Thymus (tissue), 11 donors: ENCODE data around the gene DISC1. TPM values are rescaled to one million over a fixed set of nuclear protein-coding genes. Genes with fewer than 3 reads are reported as not detected.
"Not testable (repeated sequence)": the region's sequence is repeated elsewhere in the genome, so short reads cannot be mapped to it uniquely, and the experiment has no call there.

Experiments
- DNase-seq, 9 donors: peaks; one replicate each; pipeline ENCODE4 v3.0.0-alpha.2; 2013; ENCODE audit warnings: low spot score in 9 of 9, low read depth in 6 of 9, missing footprints in 1 of 9
- H3K27ac ChIP-seq, 2 donors: one replicate each; pipeline ENCODE4 v1.5.1; 2013; ENCODE audit warnings: control low read depth in 1 of 2, low read depth in 1 of 2, low read length in 1 of 2, mild to moderate bottlenecking in 1 of 2, moderate library complexity in 1 of 2
- H3K27me3 ChIP-seq, 2 donors: one replicate each; pipeline ENCODE4 v1.5.1; 2013; ENCODE audit warnings: low read length in 1 of 2; ENCODE audit not compliant: control insufficient read depth in 2 of 2, insufficient read depth in 1 of 2
- H3K36me3 ChIP-seq, 2 donors: one replicate each; pipeline ENCODE4 v1.5.1; 2013; ENCODE audit warnings: low read length in 1 of 2, mild to moderate bottlenecking in 1 of 2, moderate library complexity in 1 of 2; ENCODE audit not compliant: control insufficient read depth in 2 of 2, insufficient read depth in 2 of 2
- H3K4me1 ChIP-seq, 2 donors: one replicate each; pipeline ENCODE4 v1.5.1; 2013; ENCODE audit warnings: low read length in 2 of 2; ENCODE audit not compliant: control insufficient read depth in 2 of 2, insufficient read depth in 2 of 2
- H3K4me3 ChIP-seq, 2 donors: one replicate each; pipeline ENCODE4 v1.5.1; 2013; ENCODE audit warnings: low read length in 2 of 2, control low read depth in 1 of 2, mild to moderate bottlenecking in 1 of 2
- H3K9me3 ChIP-seq, 2 donors: one replicate each; pipeline ENCODE4 v1.5.1; 2013; ENCODE audit warnings: low read length in 1 of 2, mild to moderate bottlenecking in 1 of 2; ENCODE audit not compliant: control insufficient read depth in 2 of 2, insufficient read depth in 1 of 2
- whole genome bisulfite sequencing: extraction: QIAGEN DNeasy Blood & Tissue Kit; methylation state at CpG from one replicate; pipeline ENCODE4 v1.1.7; 2013; 5-methylcytosine and 5-hydroxymethylcytosine counted together
- polyA plus RNA-seq: library from polyadenylated mRNA; stranded (reverse); fragments of 200-250 nt; gene quantifications from one replicate; pipeline ENCODE4 v1.2.3, GENCODE V29; 2013
- total RNA-seq: library from RNA; stranded (reverse); fragments of 120-200 nt; gene quantifications from one replicate; pipeline ENCODE4 v1.2.4, GENCODE V29; 2013
- donor health status: healthy.

DISC1 gene
- total and polyA plus RNA-seq, 2 donors = 4.4 to 5.3 TPM

DNA sequence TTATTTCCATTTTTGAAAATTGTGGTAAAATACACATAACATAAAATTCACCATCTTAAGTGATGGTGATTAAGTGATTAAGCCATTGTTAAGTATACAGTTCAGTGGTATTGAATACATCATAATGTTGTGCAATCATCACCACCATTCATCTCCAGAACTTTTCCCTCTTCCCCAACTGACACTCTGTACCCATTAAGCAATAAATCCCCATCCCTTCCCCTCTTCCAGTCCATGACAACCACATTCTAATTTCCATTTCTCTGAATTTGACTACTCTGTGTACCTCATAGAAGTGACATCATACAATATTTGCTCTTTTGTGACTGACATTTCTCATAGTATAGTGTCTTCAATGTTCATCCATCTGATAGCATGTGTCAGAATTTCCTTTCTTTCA lies 124.8 kb downstream of the DISC1 start:
- no peaks in the 10 kb centered on the region for H3K4me1 ChIP-seq
- H3K36me3 ChIP-seq = no peaks in the 10 kb centered on the region
- H3K27me3 ChIP-seq = no peaks in the 10 kb centered on the region
- H3K4me3 ChIP-seq = no peak overlapping the region
- no peak overlapping the region for H3K27ac ChIP-seq
- H3K9me3 ChIP-seq = peaks cover 2 to 4% of the 10 kb centered on the region in 2 donors
- DNase-seq = no peak

DNA sequence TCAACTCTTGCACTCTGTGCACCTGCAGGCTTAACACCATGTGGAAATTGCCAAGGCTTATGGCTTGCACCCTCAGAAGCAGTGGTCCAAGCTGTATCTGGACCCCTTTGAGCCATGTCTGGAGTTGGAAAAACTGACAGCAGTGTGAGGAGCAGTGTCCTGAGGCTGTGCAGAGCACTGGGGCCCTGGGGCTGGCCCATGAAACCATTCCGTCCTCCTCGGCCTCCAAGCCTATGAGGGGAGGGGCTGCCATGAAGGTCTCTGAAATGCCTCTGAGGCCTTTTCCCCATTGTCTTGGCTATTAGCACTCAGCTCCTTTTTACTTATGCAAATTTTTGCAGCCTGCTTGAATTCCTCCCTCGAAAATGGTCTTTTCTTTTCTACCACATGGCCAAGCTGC lies 126.7 kb downstream of the DISC1 start:
- H3K4me1 ChIP-seq = no peaks in the 10 kb centered on the region
- H3K4me3 ChIP-seq = no peak overlapping the region
- H3K9me3 ChIP-seq = peaks cover 2 to 4% of the 10 kb centered on the region in 2 donors
- no peak overlapping the region for H3K27ac ChIP-seq
- no peaks in the 10 kb centered on the region for H3K27me3 ChIP-seq
- 93% methylated on average over 3 of the region's 3 CpGs for WGBS
- H3K36me3 ChIP-seq = no peaks in the 10 kb centered on the region
- no peak for DNase-seq

DNA sequence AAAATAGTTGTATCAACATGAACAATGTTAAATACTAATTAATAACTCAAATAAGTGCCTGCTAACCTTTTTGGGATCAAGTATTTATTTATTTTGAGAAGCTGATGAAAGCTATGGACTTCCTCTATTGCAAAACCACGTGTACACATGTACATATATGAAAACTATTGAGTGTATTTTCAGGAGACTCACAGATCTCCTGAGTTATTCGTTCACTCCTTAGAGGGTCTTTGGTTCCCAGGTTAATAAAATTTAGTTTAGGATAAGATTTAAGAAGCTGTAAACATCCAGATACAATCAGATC lies 130.5 kb downstream of the DISC1 start:
- no peak for DNase-seq
- Histone ChIP-seq H3K4me1 (no peaks in the 10 kb centered on the region), H3K4me3 (no peak overlapping the region), H3K9me3 (peaks cover 2 to 4% of the 10 kb centered on the region in 2 donors), H3K27ac (no peak overlapping the region), H3K36me3 (no peaks in the 10 kb centered on the region), H3K27me3 (no peaks in the 10 kb centered on the region)
- WGBS = 19% methylated on average over 2 of the region's 2 CpGs

DNA sequence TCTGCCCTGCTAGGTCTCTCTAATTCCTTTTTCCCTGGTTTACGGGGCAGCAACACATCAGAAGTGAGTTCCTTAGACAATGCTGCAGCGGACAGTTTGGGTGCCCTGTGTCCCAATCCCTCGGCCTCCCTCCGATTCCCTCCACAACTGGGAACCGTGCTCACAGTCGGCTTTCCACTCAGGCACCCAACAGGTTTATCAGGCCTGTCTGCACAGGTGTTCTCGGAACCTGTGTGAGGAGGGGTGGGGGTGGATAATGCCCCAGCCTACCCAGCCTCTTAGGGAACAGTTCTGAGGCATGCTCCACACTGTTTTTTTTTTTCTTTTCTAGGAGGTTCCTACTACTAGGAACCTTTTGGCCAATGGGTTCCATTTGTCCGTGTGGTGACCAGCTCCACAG lies 131.2 kb downstream of the DISC1 start:
- WGBS = 98% methylated on average over 8 of the region's 8 CpGs
- H3K9me3 ChIP-seq = peaks cover 2 to 4% of the 10 kb centered on the region in 2 donors
- H3K4me3 ChIP-seq = no peak overlapping the region
- no peaks in the 10 kb centered on the region for H3K36me3 ChIP-seq
- no peaks in the 10 kb centered on the region for H3K4me1 ChIP-seq
- no peak overlapping the region for H3K27ac ChIP-seq
- DNase-seq = no peak
- H3K27me3 ChIP-seq = no peaks in the 10 kb centered on the region

DNA sequence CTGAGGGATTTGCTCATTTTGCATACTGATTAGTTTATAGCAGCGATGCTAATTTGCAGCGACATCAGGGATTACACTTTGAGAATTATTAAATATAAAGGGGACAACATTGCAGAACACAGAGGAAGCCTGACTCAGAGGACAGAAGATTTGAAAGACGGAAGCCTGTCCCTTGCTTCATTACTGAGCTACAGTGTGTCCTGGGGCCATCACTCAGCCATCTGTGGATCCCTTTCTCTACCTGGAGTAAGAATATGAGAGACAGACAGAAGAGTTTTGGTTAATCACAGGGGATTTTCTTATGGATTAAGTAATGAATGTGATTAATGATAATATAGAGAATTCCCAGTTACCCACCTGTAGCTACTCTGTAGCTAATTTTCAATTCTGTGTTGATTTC lies 134.7 kb downstream of the DISC1 start:
- no peaks in the 10 kb centered on the region for H3K36me3 ChIP-seq
- no peak for DNase-seq
- H3K9me3 ChIP-seq = no peaks in the 10 kb centered on the region
- no peaks in the 10 kb centered on the region for H3K4me1 ChIP-seq
- H3K27me3 ChIP-seq = no peaks in the 10 kb centered on the region
- H3K4me3 ChIP-seq = no peak overlapping the region
- no peak overlapping the region for H3K27ac ChIP-seq
- WGBS = 98% methylated on average over 3 of the region's 3 CpGs

DNA sequence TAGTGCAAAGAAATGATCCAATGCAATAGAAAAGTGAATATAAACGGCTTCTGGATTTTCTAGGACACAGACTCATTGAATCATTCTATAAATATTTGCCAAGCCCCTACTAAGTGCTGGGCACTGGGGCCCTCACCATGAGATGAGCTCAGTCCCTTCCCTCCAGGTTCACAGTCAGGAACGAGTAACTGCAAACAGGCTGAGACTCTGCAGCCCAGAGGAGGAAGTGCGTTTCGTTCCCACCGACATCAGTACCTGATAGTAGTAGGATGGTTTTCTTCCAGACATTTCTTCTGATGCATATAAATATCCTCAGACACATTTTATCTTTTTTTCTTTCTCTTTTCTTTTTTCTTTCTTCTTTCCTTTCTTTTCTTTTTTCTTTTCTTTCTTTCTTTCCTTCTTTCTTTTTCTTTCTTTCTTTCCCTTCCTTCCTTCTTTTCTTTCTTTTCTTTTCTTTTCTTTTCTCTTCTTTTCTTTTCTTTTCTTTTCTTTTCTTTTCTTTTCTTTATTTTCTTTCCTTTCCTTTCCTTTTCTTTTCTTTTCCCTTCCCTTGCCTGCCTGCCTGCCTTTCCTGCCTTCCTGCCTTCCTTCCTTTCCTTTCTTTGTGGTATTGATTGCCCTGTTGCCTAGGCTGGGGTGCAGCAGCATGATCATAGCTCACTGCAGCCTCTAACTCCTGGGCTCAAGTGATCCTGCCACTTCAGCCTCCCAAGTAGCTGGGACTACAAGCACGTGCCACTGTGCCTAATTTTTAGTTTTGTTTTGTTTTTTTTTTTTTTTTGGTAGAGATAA lies 135.4 kb downstream of the DISC1 start:
- no peaks in the 10 kb centered on the region for H3K9me3 ChIP-seq
- no peaks in the 10 kb centered on the region for H3K36me3 ChIP-seq
- no peaks in the 10 kb centered on the region for H3K27me3 ChIP-seq
- WGBS = 95% methylated on average over 6 of the region's 6 CpGs
- H3K27ac ChIP-seq = no peak overlapping the region
- DNase-seq = no peak
- no peak overlapping the region for H3K4me3 ChIP-seq
- no peaks in the 10 kb centered on the region for H3K4me1 ChIP-seq

DNA sequence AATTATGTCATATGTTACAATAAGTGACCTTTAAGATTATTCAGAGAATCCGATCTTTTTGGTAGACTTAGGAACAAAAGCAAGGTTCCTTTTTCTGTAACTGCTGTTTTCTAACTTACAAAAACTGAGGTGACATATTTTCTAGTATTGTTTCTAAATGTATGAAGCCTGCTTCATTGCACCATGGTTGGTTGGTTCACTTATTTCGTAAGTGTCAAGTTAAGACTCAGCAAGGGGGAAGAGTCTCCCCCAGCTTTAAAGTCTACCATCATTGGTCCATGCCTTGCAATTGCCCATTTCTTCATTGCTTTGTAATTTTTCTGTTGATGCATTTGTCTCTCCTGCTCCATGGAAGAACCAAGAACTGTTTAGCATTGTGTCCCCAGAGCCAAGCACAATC lies 136.9 kb downstream of the DISC1 start:
- Histone ChIP-seq H3K27ac (no peak overlapping the region), H3K27me3 (no peaks in the 10 kb centered on the region), H3K4me3 (no peak overlapping the region), H3K9me3 (no peaks in the 10 kb centered on the region), H3K4me1 (no peaks in the 10 kb centered on the region), H3K36me3 (no peaks in the 10 kb centered on the region)
- WGBS = 96% methylated on average over 2 of the region's 2 CpGs
- no peak for DNase-seq

DNA sequence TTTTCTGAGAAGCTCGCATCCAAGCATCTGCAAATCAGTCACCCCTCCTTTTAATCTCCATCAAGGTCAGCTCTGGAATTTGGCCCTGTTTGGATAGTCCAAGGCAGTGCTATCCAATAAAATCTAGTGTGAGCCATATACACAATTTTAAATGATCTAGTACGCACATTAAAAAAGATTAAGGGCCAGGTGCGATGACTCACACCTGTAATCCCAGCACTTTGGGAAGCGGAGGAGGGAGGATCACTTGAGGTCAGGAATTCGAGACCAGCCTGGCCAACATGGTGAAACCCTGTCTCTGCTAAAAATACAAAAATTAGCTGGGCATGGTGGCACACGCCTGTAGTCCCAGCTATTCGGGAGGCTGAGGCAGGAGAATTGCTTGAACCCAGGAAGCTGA lies 139.2 kb downstream of the DISC1 start:
- whole genome bisulfite sequencing = 98% methylated on average over 7 of the region's 7 CpGs
- not testable (repeated sequence) for H3K27ac ChIP-seq, H3K4me3 ChIP-seq, H3K27me3 ChIP-seq, H3K9me3 ChIP-seq, H3K36me3 ChIP-seq, DNase-seq, H3K4me1 ChIP-seq

DNA sequence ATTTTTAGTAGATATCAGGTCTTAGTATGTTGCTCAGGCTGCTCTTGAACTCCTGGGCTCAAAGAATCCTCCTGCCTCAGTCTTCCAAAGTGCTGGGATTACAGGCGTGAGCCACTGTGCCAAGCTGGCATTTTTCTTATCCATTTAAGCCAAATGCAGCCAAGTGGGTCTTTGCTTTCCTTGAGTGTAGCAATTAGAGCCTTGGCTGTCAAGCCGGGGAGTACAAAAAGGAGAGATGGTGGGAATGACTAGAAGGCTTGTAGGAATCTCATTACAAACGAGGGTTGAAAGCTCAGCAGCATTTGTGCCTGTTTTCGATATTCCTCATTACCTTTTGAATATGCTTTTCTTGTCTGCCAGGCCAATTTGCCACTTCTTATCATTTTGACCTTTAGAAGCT lies 140.9 kb downstream of the DISC1 start:
- Histone ChIP-seq H3K27ac (no peak overlapping the region), H3K36me3 (no peaks in the 10 kb centered on the region), H3K4me1 (no peaks in the 10 kb centered on the region), H3K4me3 (no peak overlapping the region), H3K27me3 (no peaks in the 10 kb centered on the region), H3K9me3 (no peaks in the 10 kb centered on the region)
- 96% methylated on average over 4 of the region's 4 CpGs for WGBS
- no peak for DNase-seq

DNA sequence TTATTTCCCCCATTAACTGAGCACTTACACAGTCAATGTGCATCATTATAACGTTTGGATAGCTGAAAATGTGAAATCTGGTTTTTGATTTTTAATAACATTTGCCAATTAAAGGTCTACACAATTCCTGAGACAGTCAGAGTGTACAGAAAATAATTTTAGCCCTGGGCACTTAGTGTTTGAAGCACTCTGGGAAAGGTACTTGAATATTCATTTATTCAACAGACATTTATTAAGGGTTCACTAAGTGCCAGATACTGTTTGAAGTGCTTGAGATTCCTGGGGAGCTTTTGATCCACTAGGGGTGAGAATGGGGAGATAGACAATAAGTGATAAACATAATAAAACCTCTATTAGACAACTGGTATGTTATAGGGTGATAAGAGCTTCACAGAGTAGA lies 141.8 kb downstream of the DISC1 start:
- no peak for DNase-seq
- no peak overlapping the region for H3K4me3 ChIP-seq
- no peaks in the 10 kb centered on the region for H3K27me3 ChIP-seq
- no peaks in the 10 kb centered on the region for H3K36me3 ChIP-seq
- H3K4me1 ChIP-seq = no peaks in the 10 kb centered on the region
- no peak overlapping the region for H3K27ac ChIP-seq
- WGBS = 93% methylated on average over 1 of the region's 1 CpG
- no peaks in the 10 kb centered on the region for H3K9me3 ChIP-seq
